HG03469 (cell line): ENCODE results near the gene EEF1AKMT3.
"Not testable (repeated sequence)": the region's sequence is repeated elsewhere in the genome, so short reads cannot be mapped to it uniquely, and the experiment has no call there.

Source experiments
- ATAC-seq: cut with Tn5 transposase; IDR thresholded peaks from one replicate; pipeline ENCODE4 v1.9.1; 2021; ENCODE audit warnings: mild to moderate bottlenecking, moderate library complexity, moderate number of reproducible peaks; ENCODE audit not compliant: unreplicated experiment

The EEF1AKMT3 gene

DNA sequence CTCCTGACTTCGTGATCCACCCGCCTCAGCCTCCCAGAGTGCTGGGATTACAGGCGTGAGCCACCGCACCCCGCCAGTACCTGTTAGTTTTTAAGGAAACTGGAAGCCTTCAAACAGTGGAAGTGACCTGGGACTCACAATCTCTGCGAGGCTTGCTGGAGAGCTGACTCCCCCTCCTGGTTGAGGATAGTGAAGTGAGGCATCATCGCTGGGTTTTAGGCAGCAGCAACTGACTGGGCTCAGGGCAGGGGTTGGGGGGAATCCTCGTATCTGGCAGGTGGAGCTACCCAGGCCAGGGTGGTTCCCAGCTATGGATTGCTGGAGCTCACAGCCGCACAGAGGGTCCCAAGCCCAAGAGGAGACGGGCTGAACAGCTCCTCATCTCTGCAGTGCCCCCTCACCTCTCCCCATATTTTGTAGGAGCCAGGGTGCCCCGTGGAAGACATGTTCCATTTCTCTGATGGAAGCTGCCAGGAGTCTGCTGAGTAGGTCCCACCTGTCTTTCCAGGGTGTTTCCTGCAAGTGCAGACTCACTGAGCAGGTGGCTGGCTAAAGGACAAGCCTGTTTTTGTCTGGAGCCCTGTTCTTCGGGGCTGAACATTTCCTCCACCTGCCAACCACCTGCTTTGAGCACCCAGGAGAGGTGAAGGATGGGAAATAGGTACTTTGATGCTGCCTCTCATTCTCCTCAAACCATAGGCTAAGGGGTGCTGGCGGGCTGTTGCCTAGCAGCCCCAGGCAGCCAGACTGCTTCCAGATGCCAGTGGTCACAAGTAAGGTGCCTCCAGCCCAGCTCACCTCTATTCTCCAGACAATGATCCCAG lies 43.0 kb downstream of the EEF1AKMT3 start:
- no peak for ATAC-seq

GRCh38 chr12:57816001-57816854 lies 43.8 kb downstream of the EEF1AKMT3 start:
- ATAC-seq = no peak

DNA sequence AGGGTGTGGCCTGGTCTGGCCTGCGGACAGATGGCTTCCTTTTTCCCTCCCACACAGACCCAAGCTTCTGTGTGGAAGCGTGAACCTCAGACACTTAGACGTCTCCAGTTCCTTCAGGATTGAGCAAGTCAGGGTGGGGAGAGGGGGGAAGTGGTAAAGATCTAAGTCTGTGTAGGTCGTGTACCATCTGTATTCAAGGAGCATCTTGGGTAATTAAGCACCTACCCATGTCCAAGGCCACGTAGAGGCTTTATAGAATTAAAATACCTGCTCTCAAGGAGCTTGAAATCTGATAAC lies 44.4 kb downstream of the EEF1AKMT3 start:
- no peak for ATAC-seq

DNA sequence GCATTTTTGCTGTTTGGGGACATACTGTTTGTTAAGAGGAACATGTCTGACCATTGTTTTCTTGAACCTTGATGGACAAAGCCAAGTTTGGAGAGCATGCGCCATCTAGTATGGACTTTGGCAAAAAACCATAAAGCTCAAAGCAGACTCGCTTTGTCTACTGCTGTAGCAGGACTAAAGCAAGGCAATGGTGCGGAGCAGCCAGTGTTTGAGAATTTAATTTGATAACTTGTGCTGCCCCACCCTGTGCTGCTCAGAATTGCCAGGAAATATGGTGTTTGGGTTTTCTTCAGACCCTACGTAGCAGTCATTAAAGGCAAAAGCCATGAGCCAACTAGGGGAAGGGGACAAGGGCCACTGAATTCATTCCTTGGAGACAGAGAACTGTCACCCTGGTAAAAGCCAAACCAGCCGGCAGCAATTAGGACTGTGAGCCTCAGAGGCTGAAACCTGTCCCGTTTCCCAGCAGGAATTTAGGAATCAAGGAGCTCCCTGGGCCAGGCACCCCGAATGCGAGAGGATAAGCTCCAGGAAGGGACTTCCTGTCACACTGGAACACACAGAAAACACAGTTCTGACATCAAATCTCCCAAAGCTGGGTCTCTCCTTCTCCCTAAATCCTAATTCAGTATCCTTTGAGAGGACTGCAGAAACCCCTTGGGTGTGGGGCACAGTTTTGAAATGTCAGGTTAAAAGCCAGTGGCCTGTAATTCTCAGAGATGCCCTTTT lies 45.0 kb downstream of the EEF1AKMT3 start:
- no peak for ATAC-seq

DNA sequence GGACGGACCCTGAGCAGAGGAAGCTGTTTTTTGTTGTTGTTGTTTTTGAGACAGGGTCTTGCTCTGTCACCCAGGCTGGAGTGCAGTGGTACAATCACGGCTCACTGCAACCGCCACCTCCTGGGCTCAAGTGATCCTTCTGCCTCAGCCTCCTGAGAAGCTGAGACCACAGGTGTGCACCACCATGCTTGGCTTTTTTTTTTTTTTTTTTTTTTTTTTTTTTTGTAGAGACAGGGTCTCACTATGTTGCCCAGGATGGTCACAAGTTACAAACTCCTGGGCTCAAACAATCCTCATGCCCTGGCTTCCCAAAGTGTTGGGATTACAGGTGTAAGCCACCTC lies 45.5 kb downstream of the EEF1AKMT3 start:
- not testable (repeated sequence) for ATAC-seq

- not testable (repeated sequence) for ATAC-seq
Observed at GRCh38 chr12:57820119-57820518, 47.7 kb downstream of the EEF1AKMT3 start.

- not testable (repeated sequence) for ATAC-seq
Observed at GRCh38 chr12:57821015-57821414, 48.6 kb downstream of the EEF1AKMT3 start.

DNA sequence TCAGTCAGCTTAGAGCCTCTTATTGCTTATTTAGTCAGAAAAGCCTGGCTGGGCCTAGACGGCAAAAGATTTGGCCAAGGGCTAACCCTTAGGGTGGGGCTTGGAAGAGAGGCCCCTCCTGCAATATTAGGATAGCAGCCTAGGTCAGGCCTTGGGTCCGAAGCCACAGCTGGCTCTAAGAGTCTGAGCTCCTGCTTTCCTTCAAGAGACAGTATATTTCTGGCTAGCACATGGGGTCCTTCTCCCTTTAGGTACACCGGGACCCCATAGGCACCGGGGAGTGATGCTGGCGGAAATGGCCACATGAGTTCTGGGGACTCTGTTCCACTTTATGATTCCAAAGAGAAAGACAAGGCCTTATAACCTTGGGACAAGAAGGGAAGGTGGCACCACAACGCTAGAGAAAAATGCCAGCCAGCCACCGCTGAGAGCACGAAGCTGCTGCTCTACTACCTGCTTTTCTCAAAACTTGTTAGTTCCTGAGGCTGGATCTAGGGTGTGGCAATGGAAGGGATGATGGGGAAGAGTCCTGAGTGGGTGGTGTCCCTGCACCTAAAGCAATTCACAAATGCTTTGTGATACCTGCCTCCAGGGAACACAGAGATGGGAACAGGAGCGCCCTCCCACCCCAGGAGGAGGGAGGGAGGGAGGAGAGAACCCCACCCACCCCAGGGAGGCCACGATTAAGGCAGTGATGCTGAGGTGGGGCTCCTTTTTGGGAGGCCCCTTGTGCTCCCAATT lies 49.2 kb downstream of the EEF1AKMT3 start:
- no peak for ATAC-seq

GRCh38 chr12:57822392-57823130 lies 50.1 kb downstream of the EEF1AKMT3 start:
- no peak for ATAC-seq

DNA sequence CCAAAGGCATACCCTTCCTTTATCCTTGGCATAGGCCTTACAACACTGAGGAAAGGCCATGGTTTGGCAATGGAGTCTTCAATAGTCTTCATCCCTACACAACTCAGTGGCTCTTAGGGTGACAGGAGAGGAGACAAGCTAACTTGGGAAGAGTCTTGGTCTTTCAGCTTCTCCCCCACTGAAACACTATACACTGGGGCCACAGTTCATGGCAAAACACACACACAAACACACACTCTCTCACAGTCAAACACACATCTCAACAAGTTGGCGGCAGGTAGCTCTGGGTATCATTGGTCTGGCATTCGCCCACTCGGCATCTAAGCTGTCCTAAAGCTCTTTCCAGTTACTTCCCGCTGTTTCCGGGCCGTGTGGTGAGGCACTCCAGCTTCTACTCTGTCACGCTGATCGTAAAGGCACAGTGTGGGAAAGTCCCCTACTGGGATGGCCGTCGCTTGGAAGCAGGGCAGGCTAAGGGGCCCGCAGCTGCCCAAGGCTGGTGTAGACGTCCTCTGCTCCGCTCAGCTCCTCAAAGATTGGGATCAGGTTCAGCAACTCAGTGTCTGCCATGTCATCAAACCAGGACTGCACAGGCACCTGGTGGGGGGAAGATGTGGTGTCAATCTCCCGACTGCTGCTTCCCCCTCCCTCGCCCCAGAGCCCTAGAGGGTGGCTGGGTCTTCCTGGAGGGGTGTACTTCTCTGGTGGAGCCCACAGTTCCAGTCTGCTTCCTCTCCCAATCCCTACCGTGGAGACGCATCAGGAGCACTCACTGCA lies 50.9 kb downstream of the EEF1AKMT3 start:
- ATAC-seq = no peak

GRCh38 chr12:57823908-57824640 lies 51.7 kb downstream of the EEF1AKMT3 start:
- ATAC-seq = no peak

DNA sequence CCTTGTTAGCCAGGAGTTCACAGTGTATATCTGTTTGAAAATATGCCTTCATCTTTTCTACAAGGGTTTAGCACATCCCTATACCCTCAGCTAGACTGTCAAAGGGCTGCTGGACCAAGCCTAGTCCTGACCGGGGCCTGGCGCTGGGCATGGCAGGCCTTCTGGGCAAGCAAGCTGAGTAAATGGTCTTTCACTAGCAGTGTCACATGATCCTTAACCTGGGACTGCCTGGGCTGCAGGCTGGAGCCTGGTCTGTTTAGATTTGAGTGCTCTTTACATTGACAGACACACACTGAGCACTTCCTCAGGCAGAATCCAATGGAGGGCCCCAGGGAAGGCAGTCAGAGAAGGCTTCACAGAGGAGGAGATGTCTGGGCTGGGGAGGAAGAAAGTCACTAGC lies 53.0 kb downstream of the EEF1AKMT3 start:
- no peak for ATAC-seq

DNA sequence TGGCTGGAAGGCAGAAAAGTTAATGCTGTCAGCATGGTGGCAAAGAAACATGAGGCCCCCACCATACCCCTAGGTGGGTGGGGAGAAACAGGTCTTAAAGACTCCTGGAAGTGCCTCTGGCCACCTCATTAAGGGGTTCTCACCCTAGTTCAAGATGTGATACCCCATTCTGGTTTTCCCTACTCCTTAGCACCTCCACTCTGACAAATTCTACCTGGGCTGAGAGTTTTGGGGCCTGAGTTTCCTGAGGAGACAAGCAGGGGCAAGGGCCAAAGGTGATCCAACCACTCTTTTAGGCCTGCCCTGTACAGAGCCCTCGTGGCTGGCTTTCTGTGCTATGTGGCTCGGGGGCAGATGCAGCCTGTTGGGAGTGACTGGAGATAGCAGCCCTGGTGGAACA lies 54.0 kb downstream of the EEF1AKMT3 start:
- no peak for ATAC-seq

DNA sequence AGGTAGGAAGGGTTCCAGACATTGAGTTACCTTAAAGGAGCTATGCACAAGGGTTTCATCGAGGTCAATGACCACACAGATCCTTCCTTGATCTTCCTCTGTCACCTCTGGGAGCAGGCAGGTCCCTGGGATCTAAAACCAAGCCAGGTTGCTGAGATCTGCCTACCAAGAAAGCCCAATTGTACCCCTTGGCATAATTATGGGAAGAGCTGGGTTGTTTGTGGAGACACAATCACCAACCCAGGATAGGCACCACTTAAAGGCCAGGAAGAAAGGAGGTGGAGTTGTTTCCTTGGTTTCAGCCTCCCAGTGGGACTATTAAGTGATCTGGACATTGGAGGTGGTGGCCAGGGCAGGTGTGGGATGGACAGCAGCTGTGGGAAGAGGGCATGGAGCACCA lies 54.6 kb downstream of the EEF1AKMT3 start:
- no peak for ATAC-seq

DNA sequence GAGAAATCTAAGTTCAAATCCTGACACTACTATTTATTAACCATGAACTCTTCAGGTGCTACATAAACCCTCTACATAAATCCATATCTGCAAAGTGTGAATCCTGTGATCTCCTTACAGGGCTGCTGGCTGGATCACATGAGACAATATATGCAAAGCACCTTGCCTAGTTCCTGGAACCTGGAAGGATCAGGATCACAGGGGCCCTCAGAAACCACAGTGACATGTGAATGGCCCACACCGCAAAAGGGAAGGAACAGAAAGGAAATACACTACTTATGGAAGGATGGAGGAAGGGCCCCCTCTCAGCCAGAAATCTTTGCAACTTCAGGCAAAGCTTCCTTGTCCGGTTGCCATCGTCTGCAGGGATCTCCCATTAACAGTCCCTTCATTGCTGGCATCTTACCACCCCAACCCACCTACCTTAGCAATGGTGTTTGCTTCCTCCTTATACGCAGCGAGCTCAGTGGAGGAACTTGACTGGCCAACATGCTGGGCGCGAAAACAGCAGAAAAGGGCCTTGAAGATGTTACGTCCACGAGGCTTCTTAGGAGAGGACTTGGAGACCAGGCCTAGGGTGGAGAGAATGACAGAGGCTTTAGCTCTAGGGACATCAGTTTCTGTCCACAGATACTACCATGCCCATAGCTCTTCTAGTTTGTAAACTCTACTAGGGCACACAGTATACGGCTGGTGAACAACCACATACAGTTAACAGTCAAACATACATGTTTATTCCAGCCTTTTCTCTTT lies 56.8 kb downstream of the EEF1AKMT3 start:
- ATAC-seq = no peak

DNA sequence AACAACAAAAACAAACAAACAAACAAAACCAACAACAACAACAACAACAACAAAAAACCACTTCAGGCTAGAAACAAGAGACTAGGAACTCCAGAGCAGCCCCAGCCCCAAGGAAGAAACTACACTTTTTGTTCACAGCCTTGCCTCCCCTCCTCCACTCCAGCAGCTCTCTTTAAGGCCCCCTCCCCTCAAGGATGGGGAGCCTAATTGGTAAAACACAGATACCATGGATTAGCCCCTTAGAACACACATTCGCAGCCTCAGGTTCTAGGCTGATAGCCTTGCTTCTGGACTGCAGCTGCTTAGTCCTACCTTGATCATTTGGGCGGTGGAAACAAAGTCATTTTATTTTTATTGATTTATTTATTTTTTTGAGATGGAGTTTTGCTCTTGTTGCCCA lies 58.0 kb downstream of the EEF1AKMT3 start:
- no peak for ATAC-seq
